HepG2 (cell line): Measurements from ENCODE around the gene KRT15. TPM values are rescaled to one million over a fixed set of nuclear protein-coding genes. Genes with fewer than 3 reads are reported as not detected.

Experiments
- CEBPZ ChIP-seq: IDR thresholded peaks from 2 replicates; pipeline ENCODE4 v1.6.1; 2012; ENCODE audit warnings: low read length, improper control_type of control experiment
- RBM39 ChIP-seq: fragments of 200-400 bp; formaldehyde crosslinking; IDR thresholded peaks from one replicate; pipeline ENCODE4 v1.6.1; 2018; ENCODE audit warnings: antibody characterized with exemption, mild to moderate bottlenecking, low read depth, low read length; ENCODE audit not compliant: poor library complexity, severe bottlenecking
- RFX3 ChIP-seq: IDR thresholded peaks from 2 replicates; pipeline ENCODE4 v1.6.1; 2016; ENCODE audit warnings: missing biosample characterization, missing genetic modification reagents
- ZNF749 ChIP-seq: sonication (generic); formaldehyde crosslinking; IDR thresholded peaks from 2 replicates; pipeline ENCODE4 v1.8.0; 2022; ENCODE audit warnings: mild to moderate bottlenecking, missing genetic modification reagents, moderate library complexity, borderline replicate concordance
- polyA plus RNA-seq, 8 experiments: library from polyadenylated mRNA; depleted of rRNA in 3 of 8; stranded (reverse) in 7 of 8; unstranded in 1 of 8; fragments of >200 nt; fragmentation: Illumina TruSeq in 4 of 8; extraction: Trizol in 4 of 8; gene quantifications; 2 replicates each; pipeline versions ENCODE4 v1.2.1 to v1.2.3, GENCODE V29; 2011 to 2016; ENCODE audit warnings: low read depth in 4 of 8, missing spikeins in 1 of 8, mixed read lengths in 1 of 8; ENCODE audit not compliant: insufficient read depth in 1 of 8
- total RNA-seq, 5 experiments: library from RNA; depleted of rRNA; stranded (reverse); fragments of >200 nt; fragmentation: Illumina TruSeq; extraction: Trizol; gene quantifications; 2 replicates each; pipeline ENCODE4 v1.2.3, GENCODE V29; 2016; ENCODE audit warnings: low read depth in 1 of 5
- TF ChIP-seq, protein P1 (sequence below): sonication (generic); formaldehyde crosslinking; IDR thresholded peaks from 2 replicates; pipeline ENCODE4 v1.5.0; 2020; ENCODE audit warnings: mild to moderate bottlenecking, missing genetic modification reagents
- TF ChIP-seq, protein P2 (sequence below): sonication (generic); formaldehyde crosslinking; IDR thresholded peaks from 2 replicates; pipeline ENCODE4 v1.4.0; 2020; ENCODE audit warnings: low read depth, missing genetic modification reagents
- TF ChIP-seq, protein P3 (sequence below), 2 experiments: sonication (generic) in 1 of 2; formaldehyde crosslinking in 1 of 2; IDR thresholded peaks; 2 replicates each; pipeline versions ENCODE4 v1.5.1 to v1.6.1; 2011 to 2020; ENCODE audit warnings: borderline replicate concordance in 1 of 2, low read depth in 1 of 2, low read length in 1 of 2, mild to moderate bottlenecking in 1 of 2, missing genetic modification reagents in 1 of 2, moderate library complexity in 1 of 2
- TF ChIP-seq, protein P4 (sequence below): sonication (generic); formaldehyde crosslinking; conservative IDR thresholded peaks from 2 replicates; pipeline ENCODE4 v1.8.0; 2022; ENCODE audit warnings: mild to moderate bottlenecking, moderate library complexity, missing genetic modification reagents

The KRT15 gene
- total and polyA plus RNA-seq, 2 of the 13 experiments (the other 11 are each of a cell fraction or from before 2014, with no cell fraction given), result 0.46 to 0.63 TPM

- TF ChIP-seq, protein P1, sequence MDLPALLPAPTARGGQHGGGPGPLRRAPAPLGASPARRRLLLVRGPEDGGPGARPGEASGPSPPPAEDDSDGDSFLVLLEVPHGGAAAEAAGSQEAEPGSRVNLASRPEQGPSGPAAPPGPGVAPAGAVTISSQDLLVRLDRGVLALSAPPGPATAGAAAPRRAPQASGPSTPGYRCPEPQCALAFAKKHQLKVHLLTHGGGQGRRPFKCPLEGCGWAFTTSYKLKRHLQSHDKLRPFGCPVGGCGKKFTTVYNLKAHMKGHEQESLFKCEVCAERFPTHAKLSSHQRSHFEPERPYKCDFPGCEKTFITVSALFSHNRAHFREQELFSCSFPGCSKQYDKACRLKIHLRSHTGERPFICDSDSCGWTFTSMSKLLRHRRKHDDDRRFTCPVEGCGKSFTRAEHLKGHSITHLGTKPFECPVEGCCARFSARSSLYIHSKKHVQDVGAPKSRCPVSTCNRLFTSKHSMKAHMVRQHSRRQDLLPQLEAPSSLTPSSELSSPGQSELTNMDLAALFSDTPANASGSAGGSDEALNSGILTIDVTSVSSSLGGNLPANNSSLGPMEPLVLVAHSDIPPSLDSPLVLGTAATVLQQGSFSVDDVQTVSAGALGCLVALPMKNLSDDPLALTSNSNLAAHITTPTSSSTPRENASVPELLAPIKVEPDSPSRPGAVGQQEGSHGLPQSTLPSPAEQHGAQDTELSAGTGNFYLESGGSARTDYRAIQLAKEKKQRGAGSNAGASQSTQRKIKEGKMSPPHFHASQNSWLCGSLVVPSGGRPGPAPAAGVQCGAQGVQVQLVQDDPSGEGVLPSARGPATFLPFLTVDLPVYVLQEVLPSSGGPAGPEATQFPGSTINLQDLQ, result no peak
- TF ChIP-seq RFX3 (CRISPR knock-in tag) (no peak), CEBPZ (no peak), RBM39 (no peak), ZNF749 (0 out of 2 replicates have a peak, but pooled peaks have one; percentile 23)
- TF ChIP-seq, protein P2, sequence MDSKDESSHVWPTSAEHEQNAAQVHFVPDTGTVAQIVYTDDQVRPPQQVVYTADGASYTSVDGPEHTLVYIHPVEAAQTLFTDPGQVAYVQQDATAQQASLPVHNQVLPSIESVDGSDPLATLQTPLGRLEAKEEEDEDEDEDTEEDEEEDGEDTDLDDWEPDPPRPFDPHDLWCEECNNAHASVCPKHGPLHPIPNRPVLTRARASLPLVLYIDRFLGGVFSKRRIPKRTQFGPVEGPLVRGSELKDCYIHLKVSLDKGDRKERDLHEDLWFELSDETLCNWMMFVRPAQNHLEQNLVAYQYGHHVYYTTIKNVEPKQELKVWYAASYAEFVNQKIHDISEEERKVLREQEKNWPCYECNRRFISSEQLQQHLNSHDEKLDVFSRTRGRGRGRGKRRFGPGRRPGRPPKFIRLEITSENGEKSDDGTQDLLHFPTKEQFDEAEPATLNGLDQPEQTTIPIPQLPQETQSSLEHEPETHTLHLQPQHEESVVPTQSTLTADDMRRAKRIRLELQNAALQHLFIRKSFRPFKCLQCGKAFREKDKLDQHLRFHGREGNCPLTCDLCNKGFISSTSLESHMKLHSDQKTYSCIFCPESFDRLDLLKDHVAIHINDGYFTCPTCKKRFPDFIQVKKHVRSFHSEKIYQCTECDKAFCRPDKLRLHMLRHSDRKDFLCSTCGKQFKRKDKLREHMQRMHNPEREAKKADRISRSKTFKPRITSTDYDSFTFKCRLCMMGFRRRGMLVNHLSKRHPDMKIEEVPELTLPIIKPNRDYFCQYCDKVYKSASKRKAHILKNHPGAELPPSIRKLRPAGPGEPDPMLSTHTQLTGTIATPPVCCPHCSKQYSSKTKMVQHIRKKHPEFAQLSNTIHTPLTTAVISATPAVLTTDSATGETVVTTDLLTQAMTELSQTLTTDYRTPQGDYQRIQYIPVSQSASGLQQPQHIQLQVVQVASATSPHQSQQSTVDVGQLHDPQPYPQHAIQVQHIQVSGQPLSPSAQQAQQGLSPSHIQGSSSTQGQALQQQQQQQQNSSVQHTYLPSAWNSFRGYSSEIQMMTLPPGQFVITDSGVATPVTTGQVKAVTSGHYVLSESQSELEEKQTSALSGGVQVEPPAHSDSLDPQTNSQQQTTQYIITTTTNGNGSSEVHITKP (CRISPR knock-in tag), result no peak
- TF ChIP-seq, protein P3, sequence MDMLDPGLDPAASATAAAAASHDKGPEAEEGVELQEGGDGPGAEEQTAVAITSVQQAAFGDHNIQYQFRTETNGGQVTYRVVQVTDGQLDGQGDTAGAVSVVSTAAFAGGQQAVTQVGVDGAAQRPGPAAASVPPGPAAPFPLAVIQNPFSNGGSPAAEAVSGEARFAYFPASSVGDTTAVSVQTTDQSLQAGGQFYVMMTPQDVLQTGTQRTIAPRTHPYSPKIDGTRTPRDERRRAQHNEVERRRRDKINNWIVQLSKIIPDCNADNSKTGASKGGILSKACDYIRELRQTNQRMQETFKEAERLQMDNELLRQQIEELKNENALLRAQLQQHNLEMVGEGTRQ (IDR thresholded peaks at IDR 0.05; ENCODE audit: low read depth, low read length), result no peak
- TF ChIP-seq, protein P3 (CRISPR knock-in tag; IDR thresholded peaks at IDR 0.05; ENCODE audit: borderline replicate concordance), result no peak; the same call in 1 of the 2 replicates
- TF ChIP-seq, protein P4, sequence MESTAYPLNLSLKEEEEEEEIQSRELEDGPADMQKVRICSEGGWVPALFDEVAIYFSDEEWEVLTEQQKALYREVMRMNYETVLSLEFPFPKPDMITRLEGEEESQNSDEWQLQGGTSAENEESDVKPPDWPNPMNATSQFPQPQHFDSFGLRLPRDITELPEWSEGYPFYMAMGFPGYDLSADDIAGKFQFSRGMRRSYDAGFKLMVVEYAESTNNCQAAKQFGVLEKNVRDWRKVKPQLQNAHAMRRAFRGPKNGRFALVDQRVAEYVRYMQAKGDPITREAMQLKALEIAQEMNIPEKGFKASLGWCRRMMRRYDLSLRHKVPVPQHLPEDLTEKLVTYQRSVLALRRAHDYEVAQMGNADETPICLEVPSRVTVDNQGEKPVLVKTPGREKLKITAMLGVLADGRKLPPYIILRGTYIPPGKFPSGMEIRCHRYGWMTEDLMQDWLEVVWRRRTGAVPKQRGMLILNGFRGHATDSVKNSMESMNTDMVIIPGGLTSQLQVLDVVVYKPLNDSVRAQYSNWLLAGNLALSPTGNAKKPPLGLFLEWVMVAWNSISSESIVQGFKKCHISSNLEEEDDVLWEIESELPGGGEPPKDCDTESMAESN (CRISPR knock-in tag), result peak; percentile 67
These were observed 8.7 kb upstream of the KRT15 start (continued) for GRCh38 chr17:41527063-41528023.
